Measurements from ENCODE around the gene HEG1.

Gene HEG1

GRCh38 chr3:125062904-125063618 is 7.3 kb upstream of the HEG1 start:
- no peak for TF ChIP-seq CTCF (IDR thresholded peaks at IDR 0.05; ENCODE audit: poor library complexity, severe bottlenecking)
- H3K36me3 ChIP-seq (ENCODE audit: low read depth): no peaks in the 10 kb centered on the region
- H3K27me3 ChIP-seq (ENCODE audit: insufficient read depth, poor library complexity, severe bottlenecking): no peaks in the 10 kb centered on the region
- H3K27ac ChIP-seq (ENCODE audit: poor library complexity, severe bottlenecking): peak overlapping the region; percentile 90
- H3K4me1 ChIP-seq (ENCODE audit: insufficient read depth, poor library complexity, severe bottlenecking): peaks cover 29% of the 10 kb centered on the region
- peak; percentile 88 for DNase-seq (ENCODE audit: low spot score)
- H3K4me3 ChIP-seq (ENCODE audit: severe bottlenecking): no peak overlapping the region
- ATAC-seq (ENCODE audit: low read depth): peak; percentile 93
- no peaks in the 10 kb centered on the region for H3K9me3 ChIP-seq (ENCODE audit: severe bottlenecking)

- DNase-seq (ENCODE audit: low spot score): no peak
- Histone ChIP-seq H3K9me3 (ENCODE audit: severe bottlenecking) (no peaks in the 10 kb centered on the region), H3K27me3 (ENCODE audit: insufficient read depth, poor library complexity, severe bottlenecking) (no peaks in the 10 kb centered on the region), H3K27ac (ENCODE audit: poor library complexity, severe bottlenecking) (peak overlapping the region; percentile 90), H3K4me3 (ENCODE audit: severe bottlenecking) (no peak overlapping the region), H3K4me1 (ENCODE audit: insufficient read depth, poor library complexity, severe bottlenecking) (peaks cover 37% of the 10 kb centered on the region), H3K36me3 (ENCODE audit: low read depth) (no peaks in the 10 kb centered on the region)
- no peak for TF ChIP-seq CTCF (IDR thresholded peaks at IDR 0.05; ENCODE audit: poor library complexity, severe bottlenecking)
- ATAC-seq (ENCODE audit: low read depth): no peak
Measured at GRCh38 chr3:125061646-125062045, 5.8 kb upstream of the HEG1 start.

GRCh38 chr3:125061170-125061569 is 5.4 kb upstream of the HEG1 start:
- Histone ChIP-seq H3K36me3 (ENCODE audit: low read depth) (no peaks in the 10 kb centered on the region), H3K9me3 (ENCODE audit: severe bottlenecking) (no peaks in the 10 kb centered on the region), H3K27me3 (ENCODE audit: insufficient read depth, poor library complexity, severe bottlenecking) (no peaks in the 10 kb centered on the region), H3K4me3 (ENCODE audit: severe bottlenecking) (no peak overlapping the region), H3K4me1 (ENCODE audit: insufficient read depth, poor library complexity, severe bottlenecking) (peaks cover 41% of the 10 kb centered on the region), H3K27ac (ENCODE audit: poor library complexity, severe bottlenecking) (peak overlapping the region; percentile 90)
- no peak for TF ChIP-seq CTCF (IDR thresholded peaks at IDR 0.05; ENCODE audit: poor library complexity, severe bottlenecking)
- DNase-seq (ENCODE audit: low spot score) (no peak), ATAC-seq (ENCODE audit: low read depth) (no peak)

GRCh38 chr3:125059488-125060245 is 3.9 kb upstream of the HEG1 start:
- no peak overlapping the region for H3K4me3 ChIP-seq (ENCODE audit: severe bottlenecking)
- H3K4me1 ChIP-seq (ENCODE audit: insufficient read depth, poor library complexity, severe bottlenecking): peaks cover 41% of the 10 kb centered on the region
- H3K27ac ChIP-seq (ENCODE audit: poor library complexity, severe bottlenecking): no peak overlapping the region
- H3K36me3 ChIP-seq (ENCODE audit: low read depth): no peaks in the 10 kb centered on the region
- no peak for DNase-seq (ENCODE audit: low spot score)
- no peak for ATAC-seq (ENCODE audit: low read depth)
- no peaks in the 10 kb centered on the region for H3K9me3 ChIP-seq (ENCODE audit: severe bottlenecking)
- H3K27me3 ChIP-seq (ENCODE audit: insufficient read depth, poor library complexity, severe bottlenecking): no peaks in the 10 kb centered on the region
- no peak for TF ChIP-seq CTCF (IDR thresholded peaks at IDR 0.05; ENCODE audit: poor library complexity, severe bottlenecking)

- no peak for TF ChIP-seq CTCF (IDR thresholded peaks at IDR 0.05; ENCODE audit: poor library complexity, severe bottlenecking)
- Histone ChIP-seq H3K36me3 (ENCODE audit: low read depth) (no peaks in the 10 kb centered on the region), H3K27me3 (ENCODE audit: insufficient read depth, poor library complexity, severe bottlenecking) (no peaks in the 10 kb centered on the region), H3K4me1 (ENCODE audit: insufficient read depth, poor library complexity, severe bottlenecking) (peaks cover 45% of the 10 kb centered on the region), H3K27ac (ENCODE audit: poor library complexity, severe bottlenecking) (peak overlapping the region; percentile 79), H3K4me3 (ENCODE audit: severe bottlenecking) (no peak overlapping the region), H3K9me3 (ENCODE audit: severe bottlenecking) (no peaks in the 10 kb centered on the region)
- DNase-seq (ENCODE audit: low spot score): no peak
- ATAC-seq (ENCODE audit: low read depth): no peak
Measured at GRCh38 chr3:125058959-125059358, 3.2 kb upstream of the HEG1 start.

Measured in RWPE2 (cell line).